ENCODE measurements around the gene GULP1.

The GULP1 gene

GRCh38 chr2:188631037-188631809 is 339.5 kb downstream of the GULP1 start:
- TF ChIP-seq, protein P1, sequence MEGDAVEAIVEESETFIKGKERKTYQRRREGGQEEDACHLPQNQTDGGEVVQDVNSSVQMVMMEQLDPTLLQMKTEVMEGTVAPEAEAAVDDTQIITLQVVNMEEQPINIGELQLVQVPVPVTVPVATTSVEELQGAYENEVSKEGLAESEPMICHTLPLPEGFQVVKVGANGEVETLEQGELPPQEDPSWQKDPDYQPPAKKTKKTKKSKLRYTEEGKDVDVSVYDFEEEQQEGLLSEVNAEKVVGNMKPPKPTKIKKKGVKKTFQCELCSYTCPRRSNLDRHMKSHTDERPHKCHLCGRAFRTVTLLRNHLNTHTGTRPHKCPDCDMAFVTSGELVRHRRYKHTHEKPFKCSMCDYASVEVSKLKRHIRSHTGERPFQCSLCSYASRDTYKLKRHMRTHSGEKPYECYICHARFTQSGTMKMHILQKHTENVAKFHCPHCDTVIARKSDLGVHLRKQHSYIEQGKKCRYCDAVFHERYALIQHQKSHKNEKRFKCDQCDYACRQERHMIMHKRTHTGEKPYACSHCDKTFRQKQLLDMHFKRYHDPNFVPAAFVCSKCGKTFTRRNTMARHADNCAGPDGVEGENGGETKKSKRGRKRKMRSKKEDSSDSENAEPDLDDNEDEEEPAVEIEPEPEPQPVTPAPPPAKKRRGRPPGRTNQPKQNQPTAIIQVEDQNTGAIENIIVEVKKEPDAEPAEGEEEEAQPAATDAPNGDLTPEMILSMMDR (IDR thresholded peaks at IDR 0.05; ENCODE audit: low read depth, low read length), result no peak
- Histone ChIP-seq H3K4me1 (no peaks in the 10 kb centered on the region), H3K36me3 (no peaks in the 10 kb centered on the region), H3K9me3 (no peaks in the 10 kb centered on the region), H3K4me3 (ENCODE audit: low read depth, low read length) (no peak overlapping the region), H3K27me3 (no peaks in the 10 kb centered on the region)
- no peak for DNase-seq

- TF ChIP-seq, protein P1 (IDR thresholded peaks at IDR 0.05; ENCODE audit: low read depth, low read length), result no peak
- Histone ChIP-seq H3K27me3 (no peaks in the 10 kb centered on the region), H3K4me3 (ENCODE audit: low read depth, low read length) (no peak overlapping the region), H3K4me1 (no peaks in the 10 kb centered on the region), H3K9me3 (no peaks in the 10 kb centered on the region), H3K36me3 (no peaks in the 10 kb centered on the region)
- DNase-seq, result no peak
Measured at GRCh38 chr2:188634656-188635055, 343.0 kb downstream of the GULP1 start.

All from BE2C (cell line).